NCI-H1694 (cell line): ENCODE results near the gene PEAR1.
A peak's percentile ranks its signal among the peaks of the same experiment; 100 is the strongest.

Experiments used
- DNase-seq: peaks from one replicate; lab custom pipeline; 2025; lab: John Stamatoyannopoulos, UW

Gene PEAR1

GRCh38 chr1:156936721-156937220, 43.3 kb downstream of the PEAR1 start:
- no peak for DNase-seq

- DNase-seq = no peak
Measured at GRCh38 chr1:156937883-156938282, 44.4 kb downstream of the PEAR1 start.

- no peak for DNase-seq
Measured at GRCh38 chr1:156938813-156939212, 45.3 kb downstream of the PEAR1 start.

- DNase-seq = no peak
Measured at GRCh38 chr1:156939786-156940334, 46.3 kb downstream of the PEAR1 start.

GRCh38 chr1:156941675-156942074, 48.2 kb downstream of the PEAR1 start:
- no peak for DNase-seq

- no peak for DNase-seq
Measured at GRCh38 chr1:156942176-156942575, 48.7 kb downstream of the PEAR1 start.

GRCh38 chr1:156942576-156942975, 49.1 kb downstream of the PEAR1 start:
- no peak for DNase-seq

- DNase-seq = no peak
Measured at GRCh38 chr1:156943756-156944155, 50.2 kb downstream of the PEAR1 start.

GRCh38 chr1:156944268-156944667, 50.8 kb downstream of the PEAR1 start:
- DNase-seq = no peak

- DNase-seq = no peak
Measured at GRCh38 chr1:156944848-156945247, 51.3 kb downstream of the PEAR1 start.

GRCh38 chr1:156945881-156946661, 52.6 kb downstream of the PEAR1 start:
- peak; percentile 90 for DNase-seq

GRCh38 chr1:156947127-156947526, 53.6 kb downstream of the PEAR1 start:
- DNase-seq = no peak

GRCh38 chr1:156947818-156948525, 54.5 kb downstream of the PEAR1 start:
- no peak for DNase-seq

- no peak for DNase-seq
Measured at GRCh38 chr1:156948708-156949107, 55.2 kb downstream of the PEAR1 start.

GRCh38 chr1:156949127-156949526, 55.6 kb downstream of the PEAR1 start:
- no peak for DNase-seq

GRCh38 chr1:156951371-156951770, 57.9 kb downstream of the PEAR1 start:
- no peak for DNase-seq

GRCh38 chr1:156953571-156953970, 60.1 kb downstream of the PEAR1 start:
- DNase-seq = no peak

GRCh38 chr1:156956333-156956732, 62.8 kb downstream of the PEAR1 start:
- DNase-seq = no peak

GRCh38 chr1:156957634-156958033, 64.1 kb downstream of the PEAR1 start:
- DNase-seq = no peak

- no peak for DNase-seq
Measured at GRCh38 chr1:156958247-156958714, 64.8 kb downstream of the PEAR1 start.

- DNase-seq = no peak
Measured at GRCh38 chr1:156959414-156959813, 65.9 kb downstream of the PEAR1 start.

- no peak for DNase-seq
Measured at GRCh38 chr1:156959925-156960324, 66.4 kb downstream of the PEAR1 start.

- DNase-seq = no peak
Measured at GRCh38 chr1:156961709-156962108, 68.2 kb downstream of the PEAR1 start.
